ENCODE data around the gene ATOH8. TPM values are rescaled to one million over a fixed set of nuclear protein-coding genes. Genes with fewer than 3 reads are reported as not detected.

ATOH8 gene
- total RNA-seq, 1 donor from 2014 or later = 0.07 TPM

GRCh38 chr2:85733121-85733960 is 20.4 kb upstream of the ATOH8 start:
- Mint-ChIP-seq H3K4me1 (ENCODE audit: low read depth) (peaks cover 9% of the 10 kb centered on the region), H3K27ac (no peak overlapping the region), H3K4me3 (ENCODE audit: low read depth) (no peak overlapping the region), H3K36me3 (ENCODE audit: low read depth) (no peaks in the 10 kb centered on the region), H3K27me3 (ENCODE audit: low read depth) (peaks cover 25% of the 10 kb centered on the region), H3K9me3 (no peaks in the 10 kb centered on the region)
- DNase-seq (ENCODE audit: low spot score) = no peak
- intact Hi-C loops (cut with micrococcal nuclease) = no loop called here

DNA sequence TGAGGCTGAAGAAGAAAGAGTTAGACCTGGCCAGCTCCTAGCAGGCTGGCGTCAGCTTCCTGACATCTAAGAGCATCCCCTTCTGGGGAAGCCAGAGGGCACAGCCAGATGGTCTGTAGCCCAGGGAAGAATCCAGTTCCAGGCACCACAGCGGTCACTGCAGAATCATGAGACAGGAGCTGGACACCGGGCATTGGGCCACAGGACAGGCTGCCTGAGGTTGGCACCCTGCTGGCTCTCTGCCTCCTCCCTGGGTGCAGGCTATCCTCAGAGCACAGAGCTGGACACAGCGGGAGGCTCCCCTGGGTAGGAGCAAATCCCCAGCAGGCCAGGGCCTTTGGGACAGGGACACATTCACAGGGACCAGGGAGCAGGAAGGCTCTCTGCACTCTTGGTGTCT is 19.8 kb upstream of the ATOH8 start:
- peaks cover 7% of the 10 kb centered on the region for H3K4me1 Mint-ChIP-seq (ENCODE audit: low read depth)

DNA sequence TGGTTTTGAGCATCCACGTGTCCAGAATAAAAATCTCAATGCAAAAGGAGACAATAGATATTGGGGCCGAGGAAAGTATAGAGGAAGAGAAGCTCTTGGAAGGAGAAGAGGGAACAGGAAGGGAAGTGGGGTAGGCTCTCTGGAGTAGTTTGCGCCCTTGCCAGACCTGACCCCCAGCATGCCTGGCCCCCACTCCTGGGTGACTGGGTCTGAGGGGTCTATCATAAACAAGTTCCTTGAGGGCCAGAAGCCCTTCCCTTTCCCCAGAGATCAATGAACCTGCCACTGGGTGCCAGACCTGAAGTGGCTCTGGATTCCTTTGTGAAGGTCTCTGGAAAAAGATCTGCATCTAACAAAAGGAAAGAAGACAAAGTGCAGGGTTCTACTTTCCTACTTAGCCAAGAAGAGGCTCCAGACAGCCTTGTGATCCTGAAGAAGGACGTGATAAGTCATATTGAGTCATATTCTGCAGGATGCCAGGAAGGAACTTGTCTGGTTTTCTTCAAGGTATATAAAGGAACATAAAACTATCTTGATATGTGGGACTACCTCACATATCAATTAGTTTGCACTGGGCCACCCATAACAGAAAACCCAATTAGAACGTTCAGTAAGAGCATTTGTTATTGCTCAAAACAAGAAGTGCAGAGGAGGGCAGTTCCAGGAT is 18.7 kb upstream of the ATOH8 start:
- Mint-ChIP-seq H3K27me3 (ENCODE audit: low read depth) (peaks cover 27% of the 10 kb centered on the region), H3K27ac (no peak overlapping the region), H3K4me3 (ENCODE audit: low read depth) (no peak overlapping the region), H3K9me3 (no peaks in the 10 kb centered on the region), H3K36me3 (ENCODE audit: low read depth) (no peaks in the 10 kb centered on the region), H3K4me1 (ENCODE audit: low read depth) (no peaks in the 10 kb centered on the region)
- intact Hi-C loops (cut with micrococcal nuclease) = no loop called here
- DNase-seq (ENCODE audit: low spot score) = no peak

More for the DNA sequence above, 19.8 kb upstream of the ATOH8 start:
- H3K27ac Mint-ChIP-seq = no peak overlapping the region
- no peak for DNase-seq (ENCODE audit: low spot score)
- H3K4me3 Mint-ChIP-seq (ENCODE audit: low read depth) = no peak overlapping the region
- no peaks in the 10 kb centered on the region for H3K9me3 Mint-ChIP-seq
- H3K36me3 Mint-ChIP-seq (ENCODE audit: low read depth) = no peaks in the 10 kb centered on the region
- peaks cover 24% of the 10 kb centered on the region for H3K27me3 Mint-ChIP-seq (ENCODE audit: low read depth)
- intact Hi-C loops (cut with micrococcal nuclease) = no loop called here

DNA sequence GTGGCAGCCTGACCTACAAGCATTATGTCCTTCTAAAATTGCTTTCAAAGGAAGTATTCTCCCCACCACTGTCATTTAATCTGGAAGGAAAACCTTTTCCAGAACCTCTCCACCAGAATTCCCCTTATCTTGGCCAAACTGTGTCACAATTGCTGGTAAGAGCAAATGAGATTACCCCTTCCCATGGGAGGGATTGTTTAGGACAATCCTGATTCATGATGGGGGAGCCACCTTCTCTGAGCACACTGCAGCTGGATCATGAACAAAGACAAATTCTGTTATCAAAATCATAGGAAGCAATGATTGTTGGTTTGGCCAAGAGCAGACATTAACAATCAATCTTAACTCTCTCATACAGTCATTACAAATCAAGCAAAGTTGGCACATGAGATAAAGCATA is 18.1 kb upstream of the ATOH8 start:
- no peaks in the 10 kb centered on the region for H3K36me3 Mint-ChIP-seq (ENCODE audit: low read depth)
- intact Hi-C loops (cut with micrococcal nuclease) = no loop called here
- no peak for DNase-seq (ENCODE audit: low spot score)
- H3K27ac Mint-ChIP-seq = no peak overlapping the region
- H3K9me3 Mint-ChIP-seq = no peaks in the 10 kb centered on the region
- no peak overlapping the region for H3K4me3 Mint-ChIP-seq (ENCODE audit: low read depth)
- H3K27me3 Mint-ChIP-seq (ENCODE audit: low read depth) = peaks cover 32% of the 10 kb centered on the region
- H3K4me1 Mint-ChIP-seq (ENCODE audit: low read depth) = no peaks in the 10 kb centered on the region

DNA sequence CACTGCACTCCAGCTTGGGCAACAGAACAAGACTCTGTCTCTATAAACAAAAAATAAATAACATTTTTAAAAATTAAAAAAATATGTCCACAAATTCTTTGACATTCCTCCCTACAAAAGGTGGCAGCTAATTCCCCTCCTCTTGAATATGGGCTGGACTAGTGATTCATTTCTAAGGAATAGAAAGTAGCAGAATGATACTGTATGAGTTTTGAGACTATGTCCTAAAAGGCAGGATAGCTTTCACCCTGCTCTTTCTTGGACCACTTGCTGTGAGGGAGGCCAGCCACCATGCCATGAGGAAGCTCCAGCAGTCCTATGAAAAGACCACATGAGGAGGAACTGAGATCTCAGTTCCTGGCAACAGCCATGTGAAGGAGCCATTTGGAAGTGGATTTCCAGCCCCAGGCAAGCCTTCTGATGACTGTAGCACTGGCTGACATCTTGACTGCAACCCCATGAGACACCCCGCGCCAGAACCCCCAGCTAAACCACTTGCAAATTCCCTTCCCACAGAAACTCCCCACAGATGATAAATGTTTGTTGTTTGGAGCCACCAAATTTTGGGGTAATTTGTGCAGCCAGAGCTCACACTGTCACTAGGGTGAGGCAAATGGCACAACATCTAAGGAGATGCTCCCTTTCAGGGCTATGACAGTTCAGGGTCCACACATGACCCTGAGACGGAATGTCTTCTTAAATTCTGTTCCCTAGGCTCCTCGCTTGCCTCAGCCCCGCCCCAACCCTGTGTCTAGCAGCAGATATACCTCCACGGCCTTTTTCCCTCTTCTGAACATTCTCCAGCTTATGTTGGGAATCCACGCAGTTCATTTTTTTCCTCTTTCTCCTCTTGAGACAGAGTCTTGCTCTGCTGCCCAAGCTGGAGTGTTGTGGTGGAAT is 17.1 kb upstream of the ATOH8 start:
- Mint-ChIP-seq H3K4me1 (ENCODE audit: low read depth) (no peaks in the 10 kb centered on the region), H3K4me3 (ENCODE audit: low read depth) (no peak overlapping the region), H3K27me3 (ENCODE audit: low read depth) (peaks cover 39% of the 10 kb centered on the region), H3K36me3 (ENCODE audit: low read depth) (no peaks in the 10 kb centered on the region), H3K9me3 (no peaks in the 10 kb centered on the region), H3K27ac (no peak overlapping the region)
- intact Hi-C loops (cut with micrococcal nuclease) = no loop called here
- DNase-seq (ENCODE audit: low spot score) = no peak

GRCh38 chr2:85737481-85737880 is 16.3 kb upstream of the ATOH8 start:
- intact Hi-C loops (cut with micrococcal nuclease) = no loop called here
- no peak for DNase-seq (ENCODE audit: low spot score)
- Mint-ChIP-seq H3K9me3 (no peaks in the 10 kb centered on the region), H3K4me1 (ENCODE audit: low read depth) (no peaks in the 10 kb centered on the region), H3K27me3 (ENCODE audit: low read depth) (peaks cover 47% of the 10 kb centered on the region), H3K27ac (no peak overlapping the region), H3K4me3 (ENCODE audit: low read depth) (no peak overlapping the region), H3K36me3 (ENCODE audit: low read depth) (no peaks in the 10 kb centered on the region)

DNA sequence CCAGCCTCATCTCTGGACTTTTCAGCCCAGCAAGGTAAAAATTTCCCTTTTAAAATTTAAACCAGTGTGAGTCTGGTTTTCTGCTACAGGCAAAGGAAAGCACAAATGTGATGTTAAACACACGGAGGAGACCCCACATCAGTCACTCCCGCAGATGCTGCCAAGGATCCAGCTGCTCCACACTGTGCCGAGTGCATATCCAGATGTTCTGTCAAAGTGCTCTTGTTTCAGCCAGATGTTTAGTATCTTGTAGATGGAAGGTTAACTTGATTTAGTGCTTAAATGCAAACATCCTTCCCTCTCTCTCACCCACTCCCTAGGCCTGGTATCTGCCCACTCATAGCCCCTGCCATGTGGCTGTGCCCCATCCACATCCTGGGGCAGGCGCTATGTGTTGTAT is 15.8 kb upstream of the ATOH8 start:
- Mint-ChIP-seq H3K27ac (no peak overlapping the region), H3K4me3 (ENCODE audit: low read depth) (no peak overlapping the region), H3K9me3 (no peaks in the 10 kb centered on the region), H3K36me3 (ENCODE audit: low read depth) (no peaks in the 10 kb centered on the region), H3K27me3 (ENCODE audit: low read depth) (peaks cover 51% of the 10 kb centered on the region), H3K4me1 (ENCODE audit: low read depth) (no peaks in the 10 kb centered on the region)
- intact Hi-C loops (cut with micrococcal nuclease) = no loop called here
- DNase-seq (ENCODE audit: low spot score) = no peak

GRCh38 chr2:85740193-85740592 is 13.6 kb upstream of the ATOH8 start:
- Mint-ChIP-seq H3K27ac (no peak overlapping the region), H3K4me1 (ENCODE audit: low read depth) (peaks cover 4% of the 10 kb centered on the region), H3K9me3 (no peaks in the 10 kb centered on the region), H3K27me3 (ENCODE audit: low read depth) (peaks cover 62% of the 10 kb centered on the region), H3K4me3 (ENCODE audit: low read depth) (no peak overlapping the region), H3K36me3 (ENCODE audit: low read depth) (no peaks in the 10 kb centered on the region)
- no peak for DNase-seq (ENCODE audit: low spot score)
- intact Hi-C loops (cut with micrococcal nuclease) = no loop called here

GRCh38 chr2:85741211-85741832 is 12.5 kb upstream of the ATOH8 start:
- Mint-ChIP-seq H3K36me3 (ENCODE audit: low read depth) (no peaks in the 10 kb centered on the region), H3K27ac (no peak overlapping the region), H3K4me3 (ENCODE audit: low read depth) (no peak overlapping the region), H3K27me3 (ENCODE audit: low read depth) (peaks cover 65% of the 10 kb centered on the region), H3K4me1 (ENCODE audit: low read depth) (peaks cover 4% of the 10 kb centered on the region), H3K9me3 (no peaks in the 10 kb centered on the region)
- DNase-seq (ENCODE audit: low spot score) = no peak
- intact Hi-C loops (cut with micrococcal nuclease) = no loop called here

- Mint-ChIP-seq H3K9me3 (no peaks in the 10 kb centered on the region), H3K4me3 (ENCODE audit: low read depth) (no peak overlapping the region), H3K27ac (no peak overlapping the region), H3K27me3 (ENCODE audit: low read depth) (peaks cover 68% of the 10 kb centered on the region), H3K4me1 (ENCODE audit: low read depth) (peaks cover 4% of the 10 kb centered on the region), H3K36me3 (ENCODE audit: low read depth) (no peaks in the 10 kb centered on the region)
- intact Hi-C loops (cut with micrococcal nuclease) = no loop called here
- DNase-seq (ENCODE audit: low spot score) = no peak
Measured at GRCh38 chr2:85741833-85742455, 11.8 kb upstream of the ATOH8 start.

GRCh38 chr2:85743304-85743978 is 10.3 kb upstream of the ATOH8 start:
- Mint-ChIP-seq H3K36me3 (ENCODE audit: low read depth) (no peaks in the 10 kb centered on the region), H3K4me3 (ENCODE audit: low read depth) (no peak overlapping the region), H3K4me1 (ENCODE audit: low read depth) (peaks cover 4% of the 10 kb centered on the region), H3K9me3 (no peaks in the 10 kb centered on the region), H3K27ac (no peak overlapping the region), H3K27me3 (ENCODE audit: low read depth) (peaks cover 75% of the 10 kb centered on the region)
- intact Hi-C loops (cut with micrococcal nuclease) = no loop called here
- no peak for DNase-seq (ENCODE audit: low spot score)

- Mint-ChIP-seq H3K9me3 (no peaks in the 10 kb centered on the region), H3K4me1 (ENCODE audit: low read depth) (peaks cover 4% of the 10 kb centered on the region), H3K36me3 (ENCODE audit: low read depth) (no peaks in the 10 kb centered on the region), H3K27me3 (ENCODE audit: low read depth) (peaks cover 78% of the 10 kb centered on the region), H3K4me3 (ENCODE audit: low read depth) (no peak overlapping the region), H3K27ac (no peak overlapping the region)
- intact Hi-C loops (cut with micrococcal nuclease) = no loop called here
- DNase-seq (ENCODE audit: low spot score) = no peak
Measured at GRCh38 chr2:85744055-85744454, 9.7 kb upstream of the ATOH8 start.

Data from activated T-helper 2 cell treated with anti-CD3 and anti-CD28 coated beads, Interferon-gamma antibody, Interleukin-2, Interleukin-4, amounts not matched to agents 10 μg/mL and 5 μg/mL and 100 μg/mL, durations not matched to agents 14 hours and 24 hours and 36 hours (primary cell).